Measurements from ENCODE around the gene ADGRG1.
"Not testable (repeated sequence)": the region's sequence is repeated elsewhere in the genome, so short reads cannot be mapped to it uniquely, and the experiment has no call there.

ADGRG1 gene

DNA sequence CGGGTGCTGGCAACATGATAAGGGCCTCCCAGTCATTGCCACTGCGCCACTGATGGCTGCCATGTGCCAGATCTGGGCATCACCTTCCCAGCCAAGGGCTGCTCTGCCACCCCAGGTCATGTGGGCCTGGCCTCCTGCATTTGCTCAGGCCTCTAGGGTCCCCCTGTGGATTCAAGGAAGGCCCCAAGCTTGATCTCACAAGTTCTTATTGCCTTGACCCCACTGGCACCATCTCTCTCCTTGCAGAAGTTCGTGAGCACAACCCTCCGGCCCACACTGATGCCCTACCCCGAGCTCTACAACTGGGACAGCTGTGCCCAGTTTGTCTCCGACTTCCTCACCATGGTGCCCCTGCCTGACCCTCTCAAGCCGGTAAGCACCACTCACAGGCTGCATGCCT, 71.5 kb downstream of the ADGRG1 start:
- DNase-seq (ENCODE audit: low spot score) = no peak

DNA sequence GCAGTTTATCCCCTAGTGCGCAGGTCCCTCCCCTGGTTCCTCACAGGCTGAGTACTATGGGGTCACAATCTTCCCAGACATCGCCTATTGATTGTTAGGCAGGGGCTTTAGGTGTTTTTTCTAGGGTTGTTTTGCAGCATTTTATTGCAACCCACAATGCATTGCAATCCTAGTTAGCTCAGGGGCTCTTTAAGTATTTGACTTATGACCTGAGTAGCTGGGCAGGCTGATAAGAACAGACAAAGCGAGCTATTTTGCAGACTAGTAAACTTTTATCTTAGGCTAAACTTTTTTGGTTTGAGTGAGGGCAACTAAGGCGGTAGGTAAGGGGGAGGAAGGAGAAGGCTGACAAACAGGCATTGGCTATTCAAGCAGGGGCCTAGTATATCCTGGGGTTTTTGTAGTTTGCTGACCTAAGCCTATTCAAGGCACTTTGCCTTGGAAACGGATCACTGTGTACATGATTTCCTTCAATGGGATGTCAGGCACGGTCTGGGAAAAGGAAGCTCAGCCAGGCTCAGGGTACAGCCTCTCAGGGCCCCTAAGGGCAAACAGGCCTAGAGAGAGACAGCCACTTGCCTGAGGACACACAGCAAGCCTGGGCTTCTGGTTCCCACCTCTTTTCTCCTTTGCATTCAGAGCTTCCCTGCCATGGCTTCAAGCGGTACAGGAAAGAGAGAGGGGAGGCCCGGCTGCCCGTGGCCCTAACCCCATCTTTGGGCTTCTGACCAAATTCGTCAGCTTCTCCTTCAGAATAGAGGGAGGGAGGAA, 72.5 kb downstream of the ADGRG1 start:
- no peak for DNase-seq (ENCODE audit: low spot score)

DNA sequence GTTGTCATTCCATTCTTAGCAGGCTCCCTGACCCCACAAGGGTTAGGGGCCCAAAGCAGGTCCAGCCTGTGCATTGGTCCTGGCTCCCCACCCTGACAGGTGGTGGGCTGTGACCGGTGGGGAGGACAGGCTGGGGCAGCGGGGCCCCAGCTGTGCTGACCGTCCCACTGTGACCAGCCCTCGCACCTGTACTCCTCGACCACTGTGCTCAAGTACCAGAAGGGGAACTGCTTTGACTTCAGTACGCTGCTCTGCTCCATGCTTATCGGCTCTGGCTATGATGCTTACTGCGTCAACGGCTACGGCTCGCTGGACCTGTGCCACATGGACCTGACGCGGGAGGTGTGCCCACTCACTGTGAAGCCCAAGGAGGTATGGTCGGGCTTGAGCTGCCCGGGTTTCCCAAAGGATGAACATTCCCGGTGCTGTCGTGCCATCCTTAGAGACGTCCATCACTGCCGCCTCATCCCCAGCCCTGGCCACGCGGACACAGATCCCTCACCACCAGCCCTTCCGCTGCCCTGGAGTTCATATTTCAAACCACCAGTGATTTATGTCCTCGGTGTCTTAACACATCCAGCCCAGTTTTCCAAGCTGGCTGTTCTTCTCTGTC, 73.4 kb downstream of the ADGRG1 start:
- no peak for DNase-seq (ENCODE audit: low spot score)

DNA sequence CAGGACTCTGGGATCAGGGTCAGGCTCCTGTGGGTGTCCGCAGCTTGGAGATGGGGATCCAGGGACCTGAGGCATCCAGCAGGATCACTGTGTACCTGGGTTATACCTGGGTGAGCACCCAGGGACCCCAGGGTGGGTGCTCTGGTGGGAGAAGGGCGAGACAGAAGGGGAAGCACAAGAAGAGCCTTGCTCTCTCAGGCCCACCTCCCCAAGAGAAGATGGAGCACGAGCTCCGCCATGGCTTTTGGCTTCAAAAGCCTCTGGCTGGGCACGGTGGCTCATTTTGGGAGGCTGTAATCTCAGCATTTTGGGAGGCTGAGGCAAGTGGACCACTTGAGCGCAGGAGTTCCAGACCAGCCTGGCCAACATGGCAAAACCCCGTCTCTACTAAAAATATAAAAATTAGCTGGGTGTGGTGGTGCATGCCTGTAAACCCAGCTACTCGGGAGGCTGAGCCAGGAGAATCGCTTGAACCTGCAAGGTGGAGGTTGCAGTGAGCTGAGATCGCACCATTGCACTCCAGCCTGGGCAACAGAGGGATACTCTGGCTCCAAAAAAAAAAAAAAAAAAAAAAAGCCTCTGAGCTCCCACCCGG, 75.1 kb downstream of the ADGRG1 start:
- no peak for DNase-seq (ENCODE audit: low spot score)

DNA sequence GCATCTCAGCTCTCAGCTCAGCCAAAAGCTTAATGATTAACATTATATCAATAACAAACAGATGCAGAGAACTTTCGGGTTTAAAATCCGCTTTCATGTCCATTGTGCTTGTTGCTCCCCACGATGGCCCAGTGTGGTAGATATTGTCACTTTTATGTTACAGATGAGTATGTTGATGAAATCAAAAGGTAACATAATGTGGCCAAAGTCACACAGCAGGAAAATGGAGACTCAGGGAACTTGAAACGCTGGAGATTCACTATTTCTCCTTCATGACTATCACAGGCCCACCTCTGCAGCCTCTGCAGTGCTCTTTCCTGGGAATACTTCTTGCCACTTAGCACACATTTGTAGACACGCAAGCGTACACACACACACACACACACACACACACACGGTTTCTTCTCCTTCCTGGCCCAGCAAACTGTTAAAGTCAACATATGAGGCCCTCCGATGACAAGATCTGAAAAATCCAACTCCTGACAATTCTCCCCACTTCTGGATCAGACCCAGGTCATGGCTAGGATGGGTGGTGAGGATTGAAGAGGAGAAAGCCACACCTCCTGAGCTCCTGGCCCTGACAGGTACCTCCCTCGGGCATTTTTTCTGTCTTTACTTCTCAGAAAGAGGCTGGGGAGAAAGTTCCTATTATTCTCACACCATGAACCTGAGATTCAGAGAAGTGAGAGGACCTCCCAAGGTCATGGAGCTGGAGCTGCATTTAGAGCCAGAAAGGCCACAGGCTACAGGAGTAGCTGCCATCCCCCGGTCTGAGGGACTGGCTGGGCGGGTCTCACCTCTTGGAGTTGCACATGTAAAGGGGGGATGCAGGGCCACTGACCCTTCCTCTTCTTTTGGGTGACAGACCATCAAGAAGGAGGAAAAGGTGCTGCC, 75.8 kb downstream of the ADGRG1 start:
- DNase-seq (ENCODE audit: low spot score) = no peak

DNA sequence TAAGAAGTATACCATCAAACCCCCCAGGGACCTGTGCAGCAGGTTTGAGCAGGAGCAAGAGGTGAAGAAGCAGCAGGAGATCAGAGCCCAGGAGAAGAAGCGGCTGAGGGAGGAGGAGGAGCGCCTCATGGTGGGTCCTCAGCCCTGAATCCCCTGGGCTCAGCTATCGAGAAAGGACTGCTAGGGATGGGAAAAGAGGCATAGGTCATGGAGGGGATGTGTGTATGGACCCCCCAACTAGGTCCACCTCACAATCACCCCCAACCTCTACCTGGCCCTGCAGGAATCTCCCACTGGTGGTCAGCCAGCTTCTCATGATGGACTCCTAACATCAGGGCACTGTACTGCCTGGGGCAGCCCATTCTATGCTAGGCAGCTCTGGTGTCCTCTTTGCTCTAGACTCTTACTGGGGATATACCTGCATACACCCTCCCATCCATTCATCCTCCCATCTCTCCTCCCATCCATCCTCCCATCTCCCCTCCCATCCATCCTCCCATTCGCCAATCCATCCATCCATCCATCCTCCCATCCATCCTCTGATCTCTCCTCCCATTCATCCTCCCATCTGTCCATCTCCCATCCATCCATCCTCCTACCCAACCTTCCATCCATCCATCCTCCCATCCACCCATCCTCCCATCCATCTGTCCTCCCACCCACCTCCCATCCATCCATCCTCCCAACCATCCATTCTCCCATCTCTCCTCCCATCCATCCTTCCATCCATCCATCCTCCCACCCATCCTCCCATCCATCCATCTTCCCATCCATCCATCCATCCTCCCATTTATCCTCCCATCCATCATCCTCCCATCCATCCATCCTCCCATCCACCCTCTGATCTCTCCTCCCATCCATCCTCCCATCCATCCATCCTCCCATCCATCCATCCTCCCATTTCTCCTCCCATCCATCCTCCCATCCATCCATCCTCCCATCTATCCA, 76.7 kb downstream of the ADGRG1 start:
- no peak for DNase-seq (ENCODE audit: low spot score)

DNA sequence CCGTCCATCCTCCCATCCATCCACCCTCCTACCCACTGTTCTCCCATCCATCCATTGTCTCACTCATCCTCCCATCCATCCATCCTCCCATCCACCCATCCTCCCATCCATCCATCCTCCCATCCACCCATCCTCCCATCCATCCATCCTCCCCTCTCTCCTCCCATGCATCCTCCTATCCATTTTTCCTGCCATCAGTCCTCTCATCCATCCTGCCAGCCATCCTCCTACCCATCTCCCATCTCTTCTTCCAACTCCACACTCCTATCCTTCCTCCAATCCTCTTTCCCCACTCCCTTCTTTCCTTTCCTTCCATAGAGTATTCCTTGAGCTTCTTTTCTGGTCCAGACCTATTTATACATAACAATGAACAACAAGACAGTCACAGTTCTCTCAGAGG, 78.3 kb downstream of the ADGRG1 start:
- no peak for DNase-seq (ENCODE audit: low spot score)

DNA sequence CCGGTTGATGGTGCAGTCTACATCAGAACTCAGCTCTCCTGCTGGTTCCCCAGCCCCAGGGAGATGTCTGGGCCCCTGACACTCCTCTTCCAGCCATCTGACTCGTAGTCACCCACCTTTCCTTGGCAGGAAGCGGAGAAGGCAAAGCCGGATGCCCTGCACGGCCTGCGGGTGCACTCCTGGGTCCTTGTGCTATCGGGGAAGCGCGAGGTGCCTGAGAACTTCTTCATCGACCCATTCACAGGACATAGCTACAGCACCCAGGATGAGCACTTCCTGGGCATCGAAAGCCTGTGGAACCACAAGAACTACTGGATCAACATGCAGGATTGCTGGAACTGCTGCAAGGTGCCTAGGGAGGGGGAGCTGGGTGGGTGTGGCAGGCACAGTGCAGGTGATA, 78.9 kb downstream of the ADGRG1 start:
- no peak for DNase-seq (ENCODE audit: low spot score)

DNA sequence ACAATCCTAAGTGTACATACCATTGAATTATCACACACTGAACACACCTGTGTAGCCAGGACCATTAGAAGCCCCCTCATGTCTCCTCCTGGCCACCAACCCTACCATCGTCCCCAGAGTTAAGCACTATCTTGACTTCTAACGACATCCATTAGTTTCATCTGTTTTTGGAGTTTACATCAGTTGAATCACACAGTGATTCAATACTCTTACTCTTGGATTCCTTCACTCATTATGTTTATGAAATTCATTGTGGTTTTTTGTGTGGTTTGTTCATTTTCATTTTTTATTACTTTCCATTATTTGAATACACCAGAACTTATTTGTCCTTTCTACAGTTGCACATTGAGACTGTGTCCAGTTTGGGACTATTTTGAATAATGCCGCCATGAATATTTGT, 79.7 kb downstream of the ADGRG1 start:
- DNase-seq (ENCODE audit: low spot score) = no peak

DNA sequence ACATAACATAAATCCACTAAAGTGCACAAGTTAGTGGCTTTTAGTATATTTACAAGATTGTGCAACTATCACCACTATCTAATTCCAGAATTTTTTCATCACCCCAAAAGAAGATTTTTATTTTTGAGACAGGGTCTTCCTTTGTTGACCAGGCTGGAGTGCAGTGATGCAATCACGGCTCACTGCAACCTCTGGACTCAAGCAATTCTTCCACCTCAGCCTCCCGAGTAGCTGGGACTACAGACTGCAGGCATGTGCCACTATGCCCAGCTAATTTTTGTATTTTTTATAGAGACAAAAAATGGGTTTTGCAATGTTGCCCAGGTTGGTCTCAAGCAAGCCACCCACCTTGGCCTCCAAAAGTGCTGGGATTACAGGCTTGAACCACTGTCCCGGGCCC, 81.2 kb downstream of the ADGRG1 start:
- DNase-seq (ENCODE audit: low spot score) = no peak

DNA sequence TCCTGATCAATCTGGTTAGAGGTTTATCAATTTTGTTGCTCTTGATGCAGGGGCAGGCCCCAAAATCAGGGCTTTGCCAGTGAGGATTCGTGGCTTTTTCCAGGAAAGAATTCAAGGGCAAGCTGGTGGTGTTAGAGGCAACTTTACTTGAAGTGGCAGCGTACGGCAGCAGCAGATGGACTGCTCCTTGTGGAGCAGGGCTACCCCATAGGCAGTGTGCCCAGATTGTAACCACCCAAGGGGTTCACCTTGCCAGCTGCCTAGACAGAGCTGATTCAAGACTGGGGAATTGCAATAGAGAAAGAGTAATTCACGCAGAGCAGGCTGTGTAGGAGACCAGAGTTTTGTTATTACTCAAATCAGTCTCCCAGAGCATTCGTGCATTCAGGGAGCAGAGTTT, 82.9 kb downstream of the ADGRG1 start:
- no peak for DNase-seq (ENCODE audit: low spot score)

DNA sequence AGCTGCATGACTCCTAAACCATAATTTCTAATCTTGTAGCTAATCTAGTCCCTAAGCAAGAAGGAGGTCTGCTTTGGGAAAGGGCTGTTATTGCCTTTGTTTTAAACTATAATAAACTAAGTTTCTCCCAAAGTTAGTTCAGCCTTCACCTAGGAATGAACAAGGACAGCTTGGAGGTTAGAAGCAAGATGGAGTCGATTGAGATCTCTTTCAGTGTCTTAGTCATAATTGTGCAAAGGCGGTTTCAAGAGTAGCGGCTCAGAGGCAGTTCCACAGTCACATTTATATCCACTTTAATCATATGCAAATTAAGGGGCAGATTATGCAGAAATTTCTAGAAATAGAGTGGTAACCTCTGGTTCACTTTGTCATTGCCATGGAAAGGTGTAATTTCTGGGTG, 83.6 kb downstream of the ADGRG1 start:
- DNase-seq (ENCODE audit: low spot score) = no peak

DNA sequence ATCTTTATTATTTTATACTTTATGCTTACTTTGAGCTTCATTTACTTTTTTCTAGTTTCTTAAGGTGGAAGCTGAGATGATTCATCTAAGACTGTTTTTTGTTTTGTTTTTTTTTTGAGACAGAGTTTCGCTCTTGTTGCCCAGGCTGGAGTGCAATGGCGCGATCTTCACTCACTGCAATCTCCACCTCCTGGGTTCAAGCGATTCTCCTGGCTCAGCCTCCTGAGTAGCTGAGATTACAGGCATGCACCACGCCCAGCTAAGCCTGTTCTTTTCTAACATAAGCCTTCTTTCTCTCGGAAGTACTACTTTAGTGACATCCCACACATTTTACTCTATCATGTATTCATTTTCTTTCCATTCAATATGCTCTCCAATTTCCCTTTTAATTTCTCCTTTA, 84.1 kb downstream of the ADGRG1 start:
- DNase-seq (ENCODE audit: low spot score) = not testable (repeated sequence)

DNA sequence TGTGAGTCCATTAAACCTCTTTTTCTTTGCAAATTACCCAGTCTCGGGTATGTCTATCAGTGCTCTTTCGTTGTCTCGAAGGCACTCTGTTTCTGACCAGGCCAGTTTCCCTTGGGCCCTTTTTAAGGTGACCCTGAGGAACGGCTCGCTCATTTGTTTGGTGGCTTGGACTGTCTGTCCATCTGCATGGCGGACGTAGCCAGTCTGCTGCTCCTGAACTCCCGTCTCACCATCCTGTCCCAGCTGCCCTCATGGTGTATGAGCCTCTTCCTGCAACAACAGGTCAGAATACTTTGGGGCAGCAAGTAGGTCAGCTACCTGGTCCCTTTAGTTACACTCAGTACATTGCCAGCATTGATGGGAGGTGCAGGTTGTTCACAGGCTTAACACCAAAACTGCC, 85.2 kb downstream of the ADGRG1 start:
- no peak for DNase-seq (ENCODE audit: low spot score)

DNA sequence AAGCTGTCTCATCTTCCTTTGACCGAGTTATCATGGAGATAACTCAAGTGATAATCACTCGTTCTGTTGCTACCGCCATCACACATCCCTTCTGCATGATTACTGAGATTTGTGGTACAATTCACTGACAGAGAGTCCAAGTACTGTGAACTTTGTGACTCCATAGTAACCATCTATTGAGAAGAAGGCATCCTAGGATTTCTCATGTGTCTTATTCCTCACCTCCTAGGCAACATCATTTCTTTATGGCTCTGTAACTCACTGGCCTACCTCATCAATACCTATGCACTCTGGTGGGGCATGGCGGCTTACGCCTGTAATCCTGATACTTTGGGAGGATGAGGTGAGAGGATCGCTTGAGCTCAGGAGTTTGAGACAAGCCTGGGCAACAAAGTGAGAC, 85.6 kb downstream of the ADGRG1 start:
- DNase-seq (ENCODE audit: low spot score) = no peak

Measured in COLO829 (cell line).